IMR-90 (cell line): Measurements from ENCODE around the gene WASHC2C.
"Not testable (repeated sequence)": the region's sequence is repeated elsewhere in the genome, so short reads cannot be mapped to it uniquely, and the experiment has no call there.

Experiments
- BHLHE40 ChIP-seq: fragments of 150-350 bp; IDR thresholded peaks from 2 replicates; pipeline ENCODE4 v1.6.1; 2016; ENCODE audit warnings: mild to moderate bottlenecking, low read depth, low read length
- CEBPB ChIP-seq: IDR thresholded peaks from 2 replicates; pipeline ENCODE4 v1.6.1; 2012; ENCODE audit warnings: low read depth, low read length, improper control_type of control experiment
- CHD1 ChIP-seq: IDR thresholded peaks from 2 replicates; pipeline ENCODE4 v1.6.1; 2012; ENCODE audit warnings: low read depth, low read length, improper control_type of control experiment
- CTCF ChIP-seq: conservative IDR thresholded peaks from 2 replicates; pipeline ENCODE4 v1.5.1; 2012; ENCODE audit warnings: mild to moderate bottlenecking, low read depth, low read length, improper control_type of control experiment
- ELK1 ChIP-seq: fragments of 150-350 bp; IDR thresholded peaks from 2 replicates; pipeline ENCODE4 v1.6.1; 2016; ENCODE audit warnings: low read depth, mild to moderate bottlenecking, low read length, moderate library complexity, borderline replicate concordance
- FOS ChIP-seq: fragments of 150-350 bp; IDR thresholded peaks from 2 replicates; pipeline ENCODE4 v1.6.1; 2016; ENCODE audit warnings: low read depth, low read length
- MAFK ChIP-seq: IDR thresholded peaks from 2 replicates; pipeline ENCODE4 v1.6.1; 2012; ENCODE audit warnings: low read depth, low read length, improper control_type of control experiment
- MAZ ChIP-seq: IDR thresholded peaks from 2 replicates; pipeline ENCODE4 v1.6.1; 2012; ENCODE audit warnings: low read depth, mild to moderate bottlenecking, low read length, improper control_type of control experiment, moderate library complexity, borderline replicate concordance
- MXI1 ChIP-seq: IDR thresholded peaks from 2 replicates; pipeline ENCODE4 v1.6.1; 2012; ENCODE audit warnings: low read depth, mild to moderate bottlenecking, low read length, moderate library complexity, borderline replicate concordance
- NFE2L2 ChIP-seq: fragments of 150-350 bp; IDR thresholded peaks from 2 replicates; pipeline ENCODE4 v1.6.1; 2016; ENCODE audit warnings: low read depth, mild to moderate bottlenecking, low read length
- POLR2A ChIP-seq: IDR thresholded peaks from 2 replicates; pipeline ENCODE4 v1.6.1; 2012; ENCODE audit warnings: mild to moderate bottlenecking, low read depth, low read length
- RCOR1 ChIP-seq: IDR thresholded peaks from 2 replicates; pipeline ENCODE4 v1.6.1; 2012; ENCODE audit warnings: mild to moderate bottlenecking, low read length, improper control_type of control experiment; ENCODE audit not compliant: insufficient replicate concordance
- RFX5 ChIP-seq: IDR thresholded peaks from 2 replicates; pipeline ENCODE4 v1.8.0; 2012; ENCODE audit warnings: low read depth, mild to moderate bottlenecking, low read length, moderate library complexity
- SMC3 ChIP-seq: fragments of 150-350 bp; IDR thresholded peaks from 2 replicates; pipeline ENCODE4 v1.6.1; 2016; ENCODE audit warnings: low read depth, mild to moderate bottlenecking, antibody characterized with exemption, low read length, moderate library complexity

GRCh38 chr10:45710200-45710796, 16.8 kb upstream of the WASHC2C start:
- TF ChIP-seq CTCF, CEBPB, BHLHE40, MXI1, RFX5, NFE2L2, POLR2A, ELK1, FOS, MAFK, SMC3, MAZ, CHD1, RCOR1: not testable (repeated sequence)
